ENCODE measurements around the gene SKIC8. TPM values are rescaled to one million over a fixed set of nuclear protein-coding genes. Genes with fewer than 3 reads are reported as not detected.

Gene SKIC8
- total and polyA plus RNA-seq, 2 experiments from 2014 or later: 60.6 to 70.2 TPM

GRCh38 chr15:78335985-78336384, 36.6 kb upstream of the SKIC8 start:
- TF ChIP-seq EZH2 (IDR thresholded peaks at IDR 0.05; ENCODE audit: borderline replicate concordance) (no peak), CTCF (IDR thresholded peaks at IDR 0.05; ENCODE audit: poor library complexity) (no peak), EZH2phosphoT487 (IDR thresholded peaks at IDR 0.05; ENCODE audit: low read depth, severe bottlenecking, unreplicated experiment) (no peak)
- H3K9me3 ChIP-seq (ENCODE audit: low read depth): no peaks in the 10 kb centered on the region
- 81% methylated on average over 4 of the region's 4 CpGs for WGBS (ENCODE audit: low lambda C conversion rate, missing lambda C conversion rate)
- H3K27ac ChIP-seq: no peak overlapping the region
- H3K79me2 ChIP-seq: peaks cover 4% of the 10 kb centered on the region
- peaks cover 33% of the 10 kb centered on the region for H3K27me3 ChIP-seq
- H4K20me1 ChIP-seq (ENCODE audit: insufficient read depth, poor library complexity, severe bottlenecking): no peaks in the 10 kb centered on the region
- no peak overlapping the region for H3K4me2 ChIP-seq
- H3K4me1 ChIP-seq (ENCODE audit: insufficient read depth): peaks cover 5% of the 10 kb centered on the region
- no peaks in the 10 kb centered on the region for H3K36me3 ChIP-seq (replicated peaks; ENCODE audit: insufficient read depth, low read depth)
- no peak overlapping the region for H2AFZ ChIP-seq
- no peaks in the 10 kb centered on the region for H3K9me2 ChIP-seq (replicated peaks; ENCODE audit: insufficient read depth)
- H3K4me3 ChIP-seq: no peak overlapping the region
- no peak for DNase-seq (ENCODE audit: low spot score)

GRCh38 chr15:78334845-78335244, 35.4 kb upstream of the SKIC8 start:
- Histone ChIP-seq H2AFZ (no peak overlapping the region), H3K36me3 (replicated peaks; ENCODE audit: insufficient read depth, low read depth) (no peaks in the 10 kb centered on the region), H3K4me1 (ENCODE audit: insufficient read depth) (no peaks in the 10 kb centered on the region), H3K9me2 (replicated peaks; ENCODE audit: insufficient read depth) (no peaks in the 10 kb centered on the region), H3K27me3 (peaks cover 23% of the 10 kb centered on the region), H3K9me3 (ENCODE audit: low read depth) (no peaks in the 10 kb centered on the region), H3K79me2 (no peaks in the 10 kb centered on the region), H3K4me3 (no peak overlapping the region), H3K27ac (no peak overlapping the region), H4K20me1 (ENCODE audit: insufficient read depth, poor library complexity, severe bottlenecking) (no peaks in the 10 kb centered on the region), H3K4me2 (no peak overlapping the region)
- TF ChIP-seq CTCF (IDR thresholded peaks at IDR 0.05; ENCODE audit: poor library complexity) (no peak), EZH2phosphoT487 (IDR thresholded peaks at IDR 0.05; ENCODE audit: low read depth, severe bottlenecking, unreplicated experiment) (no peak)
- WGBS (ENCODE audit: low lambda C conversion rate, missing lambda C conversion rate): 93% methylated on average over 3 of the region's 3 CpGs
- no peak for DNase-seq (ENCODE audit: low spot score)

GRCh38 chr15:78329625-78330024, 30.2 kb upstream of the SKIC8 start:
- Histone ChIP-seq H3K9me2 (replicated peaks; ENCODE audit: insufficient read depth) (no peaks in the 10 kb centered on the region), H4K20me1 (ENCODE audit: insufficient read depth, poor library complexity, severe bottlenecking) (no peaks in the 10 kb centered on the region), H3K79me2 (no peaks in the 10 kb centered on the region), H3K4me1 (ENCODE audit: insufficient read depth) (peaks cover 12% of the 10 kb centered on the region), H3K9me3 (ENCODE audit: low read depth) (no peaks in the 10 kb centered on the region), H2AFZ (no peak overlapping the region), H3K4me2 (no peak overlapping the region), H3K4me3 (no peak overlapping the region), H3K36me3 (replicated peaks; ENCODE audit: insufficient read depth, low read depth) (no peaks in the 10 kb centered on the region), H3K27ac (no peak overlapping the region), H3K27me3 (no peaks in the 10 kb centered on the region)
- no peak for TF ChIP-seq CTCF (IDR thresholded peaks at IDR 0.05; ENCODE audit: poor library complexity)
- 67% methylated on average over 4 of the region's 4 CpGs for WGBS (ENCODE audit: low lambda C conversion rate, missing lambda C conversion rate)
- no peak for DNase-seq (ENCODE audit: low spot score)

DNA sequence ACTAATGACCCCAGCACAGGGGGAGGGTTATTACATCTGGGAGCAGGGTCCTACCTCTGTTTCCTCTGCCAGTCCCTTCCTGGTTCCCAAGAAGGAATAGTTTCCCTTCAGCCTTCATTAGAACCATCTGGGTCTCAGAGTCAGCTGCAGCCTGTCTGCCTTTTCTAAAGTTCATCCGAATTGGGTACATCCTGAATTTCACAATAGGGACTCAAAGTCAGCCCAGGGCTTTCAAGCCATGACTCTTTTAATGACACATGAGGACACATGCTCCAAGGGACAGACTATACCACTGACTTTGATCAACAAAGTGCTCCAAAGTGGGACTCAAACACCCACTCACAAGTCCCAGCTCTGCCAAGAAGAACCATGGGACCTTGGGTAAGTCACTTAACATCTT, 28.1 kb upstream of the SKIC8 start:
- no peaks in the 10 kb centered on the region for H4K20me1 ChIP-seq (ENCODE audit: insufficient read depth, poor library complexity, severe bottlenecking)
- H3K9me2 ChIP-seq (replicated peaks; ENCODE audit: insufficient read depth): no peaks in the 10 kb centered on the region
- TF ChIP-seq EZH2phosphoT487 (IDR thresholded peaks at IDR 0.05; ENCODE audit: low read depth, severe bottlenecking, unreplicated experiment) (no peak), EZH2 (IDR thresholded peaks at IDR 0.05; ENCODE audit: borderline replicate concordance) (no peak), CTCF (IDR thresholded peaks at IDR 0.05; ENCODE audit: poor library complexity) (no peak)
- no peak overlapping the region for H2AFZ ChIP-seq
- no peak for DNase-seq (ENCODE audit: low spot score)
- no peaks in the 10 kb centered on the region for H3K27me3 ChIP-seq
- H3K79me2 ChIP-seq: no peaks in the 10 kb centered on the region
- 59% methylated on average over 1 of the region's 1 CpG for WGBS (ENCODE audit: low lambda C conversion rate, missing lambda C conversion rate)
- no peak overlapping the region for H3K4me3 ChIP-seq
- no peak overlapping the region for H3K4me2 ChIP-seq
- no peaks in the 10 kb centered on the region for H3K36me3 ChIP-seq (replicated peaks; ENCODE audit: insufficient read depth, low read depth)
- H3K4me1 ChIP-seq (ENCODE audit: insufficient read depth): peaks cover 15% of the 10 kb centered on the region
- H3K27ac ChIP-seq: no peak overlapping the region
- H3K9me3 ChIP-seq (ENCODE audit: low read depth): no peaks in the 10 kb centered on the region

Data from hepatocyte (in vitro differentiated cells).